ENCODE results near the gene CCR3. TPM values are rescaled to one million over a fixed set of nuclear protein-coding genes. Genes with fewer than 3 reads are reported as not detected.
A peak's percentile ranks its signal among the peaks of the same experiment; 100 is the strongest.

CCR3 gene
- total RNA-seq, 2 donors from 2014 or later, result not detected

- Mint-ChIP-seq H3K36me3 (ENCODE audit: low read depth) (no peaks in the 10 kb centered on the region), H3K27me3 (ENCODE audit: insufficient read depth) (no peaks in the 10 kb centered on the region), H3K4me3 (no peak overlapping the region), H3K4me1 (peaks cover 14% of the 10 kb centered on the region), H3K27ac (no peak overlapping the region), H3K9me3 (no peaks in the 10 kb centered on the region)
- Histone ChIP-seq H3K4me1 (ENCODE audit: control insufficient read depth, insufficient read depth, low read length) (no peaks in the 10 kb centered on the region), H3K27ac (ENCODE audit: low read depth, low read length) (no peak overlapping the region), H3K36me3 (ENCODE audit: control insufficient read depth, insufficient read depth, low read length) (no peaks in the 10 kb centered on the region), H3K27me3 (ENCODE audit: control insufficient read depth, insufficient read depth, low read length, poor library complexity, severe bottlenecking) (peaks cover 10% of the 10 kb centered on the region), H3K9ac (ENCODE audit: extremely low read depth, low read length, poor library complexity, severe bottlenecking) (no peak overlapping the region), H3K9me3 (ENCODE audit: control insufficient read depth, low read length) (no peaks in the 10 kb centered on the region), H3K4me3 (ENCODE audit: low read length) (no peak overlapping the region)
- 90 to 92% methylated on average over 5 to 6 of the region's 6 CpGs for WGBS, 2 experiments (ENCODE audit: insufficient coverage in 1 of 2, insufficient read length in 1 of 2)
- no peak for DNase-seq
- no peak for TF ChIP-seq CTCF (conservative IDR thresholded peaks at IDR 0.05)
Observed at GRCh38 chr3:46212101-46212500, 30.2 kb upstream of the CCR3 start.

GRCh38 chr3:46213201-46213600, 29.1 kb upstream of the CCR3 start:
- Mint-ChIP-seq H3K4me1 (peaks cover 9% of the 10 kb centered on the region), H3K9me3 (peaks cover 4% of the 10 kb centered on the region), H3K36me3 (ENCODE audit: low read depth) (no peaks in the 10 kb centered on the region), H3K4me3 (no peak overlapping the region), H3K27ac (no peak overlapping the region), H3K27me3 (ENCODE audit: insufficient read depth) (no peaks in the 10 kb centered on the region)
- Histone ChIP-seq H3K4me1 (ENCODE audit: control insufficient read depth, insufficient read depth, low read length) (no peaks in the 10 kb centered on the region), H3K4me3 (ENCODE audit: low read length) (no peak overlapping the region), H3K27ac (ENCODE audit: low read depth, low read length) (no peak overlapping the region), H3K27me3 (ENCODE audit: control insufficient read depth, insufficient read depth, low read length, poor library complexity, severe bottlenecking) (peaks cover 10% of the 10 kb centered on the region), H3K9me3 (ENCODE audit: control insufficient read depth, low read length) (no peaks in the 10 kb centered on the region), H3K36me3 (ENCODE audit: control insufficient read depth, insufficient read depth, low read length) (no peaks in the 10 kb centered on the region), H3K9ac (ENCODE audit: extremely low read depth, low read length, poor library complexity, severe bottlenecking) (no peak overlapping the region)
- 90 to 100% methylated on average over 4 of the region's 4 CpGs for WGBS, 2 experiments (ENCODE audit: insufficient coverage in 1 of 2, insufficient read length in 1 of 2)
- TF ChIP-seq CTCF (conservative IDR thresholded peaks at IDR 0.05), result no peak
- no peak for DNase-seq

- peak; percentile 84 for DNase-seq
- Mint-ChIP-seq H3K4me3 (no peak overlapping the region), H3K36me3 (ENCODE audit: low read depth) (no peaks in the 10 kb centered on the region), H3K27ac (no peak overlapping the region), H3K4me1 (peaks cover 7% of the 10 kb centered on the region), H3K27me3 (ENCODE audit: insufficient read depth) (no peaks in the 10 kb centered on the region), H3K9me3 (peaks cover 11% of the 10 kb centered on the region)
- Histone ChIP-seq H3K4me1 (ENCODE audit: control insufficient read depth, insufficient read depth, low read length) (no peaks in the 10 kb centered on the region), H3K27me3 (ENCODE audit: control insufficient read depth, insufficient read depth, low read length, poor library complexity, severe bottlenecking) (peaks cover 10% of the 10 kb centered on the region), H3K9ac (ENCODE audit: extremely low read depth, low read length, poor library complexity, severe bottlenecking) (no peak overlapping the region), H3K9me3 (ENCODE audit: control insufficient read depth, low read length) (no peaks in the 10 kb centered on the region), H3K36me3 (ENCODE audit: control insufficient read depth, insufficient read depth, low read length) (no peaks in the 10 kb centered on the region), H3K4me3 (ENCODE audit: low read length) (no peak overlapping the region), H3K27ac (ENCODE audit: low read depth, low read length) (no peak overlapping the region)
- WGBS, 2 experiments (ENCODE audit: insufficient coverage in 1 of 2, insufficient read length in 1 of 2), result 84% methylated on average over 1 of the region's 1 CpG; no CpG with 5 or more reads in 1 of the 2 experiments
- peak; percentile 82 for TF ChIP-seq CTCF (conservative IDR thresholded peaks at IDR 0.05)
Observed at GRCh38 chr3:46214751-46215352, 27.4 kb upstream of the CCR3 start.

Measured in endodermal cell (in vitro differentiated cells).